Hindlimb muscle (tissue), 1 donor: ENCODE results near the gene ELOVL5. TPM values are rescaled to one million over a fixed set of nuclear protein-coding genes. Genes with fewer than 3 reads are reported as not detected.

ENCODE experiments used
- DNase-seq: peaks from one replicate; pipeline ENCODE4 v3.0.0-alpha.2; 2013
- polyA plus RNA-seq: library from polyadenylated mRNA; unstranded; fragments of 120-200 nt; gene quantifications from one replicate; pipeline ENCODE4 v1.2.1, GENCODE V29; 2013; ENCODE audit not compliant: insufficient read length

Gene ELOVL5
- polyA plus RNA-seq, 1 donor: 32.1 TPM

- DNase-seq: no peak
Observed at GRCh38 chr6:53302678-53303360, 45.9 kb downstream of the ELOVL5 start.

GRCh38 chr6:53301801-53302537, 46.8 kb downstream of the ELOVL5 start:
- no peak for DNase-seq

GRCh38 chr6:53300656-53301551, 47.8 kb downstream of the ELOVL5 start:
- no peak for DNase-seq

GRCh38 chr6:53299331-53300005, 49.3 kb downstream of the ELOVL5 start:
- DNase-seq: no peak

- no peak for DNase-seq
Observed at GRCh38 chr6:53297004-53297403, 51.7 kb downstream of the ELOVL5 start.

- DNase-seq: no peak
Observed at GRCh38 chr6:53295176-53295575, 53.6 kb downstream of the ELOVL5 start.

- no peak for DNase-seq
Observed at GRCh38 chr6:53294611-53295010, 54.1 kb downstream of the ELOVL5 start.

GRCh38 chr6:53294095-53294494, 54.7 kb downstream of the ELOVL5 start:
- no peak for DNase-seq

- no peak for DNase-seq
Observed at GRCh38 chr6:53293691-53294090, 55.1 kb downstream of the ELOVL5 start.

- no peak for DNase-seq
Observed at GRCh38 chr6:53290537-53291510, 57.9 kb downstream of the ELOVL5 start.

- DNase-seq: no peak
Observed at GRCh38 chr6:53287336-53288225, 61.2 kb downstream of the ELOVL5 start.

GRCh38 chr6:53284901-53285300, 63.8 kb downstream of the ELOVL5 start:
- no peak for DNase-seq

GRCh38 chr6:53282741-53283140, 66.0 kb downstream of the ELOVL5 start:
- DNase-seq: no peak

- DNase-seq: no peak
Observed at GRCh38 chr6:53282234-53282633, 66.5 kb downstream of the ELOVL5 start.

GRCh38 chr6:53281518-53282215, 67.1 kb downstream of the ELOVL5 start:
- no peak for DNase-seq

GRCh38 chr6:53280207-53280606, 68.5 kb downstream of the ELOVL5 start:
- DNase-seq: no peak

GRCh38 chr6:53279293-53279692, 69.5 kb downstream of the ELOVL5 start:
- DNase-seq: no peak

GRCh38 chr6:53273370-53273769, 75.4 kb downstream of the ELOVL5 start:
- DNase-seq: no peak

- DNase-seq: no peak
Observed at GRCh38 chr6:53269827-53270226, 78.9 kb downstream of the ELOVL5 start.
